ENCODE results near the gene XCR1.

XCR1 gene

GRCh38 chr3:45969116-45969515 lies 58.2 kb downstream of the XCR1 start:
- DNase-seq = no peak
- Histone ChIP-seq H3K4me1 (peaks cover 0 to 25% (median 15%) of the 10 kb centered on the region in 4 donors), H3K9me3 (no peaks in the 10 kb centered on the region), H3K27ac (no peak overlapping the region), H3K27me3 (no peaks in the 10 kb centered on the region), H3K4me3 (no peak overlapping the region), H3K36me3 (peaks cover 71 to 85% (median 82%) of the 10 kb centered on the region in 3 donors)
- intact Hi-C loops (cut with DNase I; ENCODE audit: low total_unique reads) = no loop called here
- no peak for TF ChIP-seq CTCF (IDR thresholded peaks at IDR 0.05)

- Histone ChIP-seq H3K4me1 (peaks cover 0 to 25% (median 15%) of the 10 kb centered on the region in 4 donors), H3K36me3 (peaks cover 75 to 85% (median 82%) of the 10 kb centered on the region in 3 donors), H3K9me3 (no peaks in the 10 kb centered on the region), H3K27me3 (no peaks in the 10 kb centered on the region), H3K4me3 (no peak overlapping the region), H3K27ac (no peak overlapping the region)
- TF ChIP-seq CTCF (IDR thresholded peaks at IDR 0.05) = no peak
- intact Hi-C loops (cut with DNase I; ENCODE audit: low total_unique reads) = no loop called here
- DNase-seq = no peak
These were observed 58.6 kb downstream of the XCR1 start for GRCh38 chr3:45968706-45969105.

GRCh38 chr3:45968149-45968548 lies 59.1 kb downstream of the XCR1 start:
- intact Hi-C loops (cut with DNase I; ENCODE audit: low total_unique reads) = no loop called here
- no peak for DNase-seq
- peaks cover 0 to 21% (median 14%) of the 10 kb centered on the region in 4 donors for H3K4me1 ChIP-seq
- H3K27ac ChIP-seq = no peak overlapping the region
- no peak for TF ChIP-seq CTCF (IDR thresholded peaks at IDR 0.05)
- H3K27me3 ChIP-seq = no peaks in the 10 kb centered on the region
- H3K9me3 ChIP-seq = no peaks in the 10 kb centered on the region
- no peak overlapping the region for H3K4me3 ChIP-seq
- peaks cover 80 to 88% (median 84%) of the 10 kb centered on the region in 3 donors for H3K36me3 ChIP-seq

- H3K9me3 ChIP-seq = no peaks in the 10 kb centered on the region
- H3K27ac ChIP-seq = no peak overlapping the region
- H3K4me3 ChIP-seq = no peak overlapping the region
- peaks cover 84 to 89% (median 88%) of the 10 kb centered on the region in 3 donors for H3K36me3 ChIP-seq
- peaks cover 0 to 21% (median 10%) of the 10 kb centered on the region in 4 donors for H3K4me1 ChIP-seq
- no peaks in the 10 kb centered on the region for H3K27me3 ChIP-seq
- TF ChIP-seq CTCF (IDR thresholded peaks at IDR 0.05) = no peak
- intact Hi-C loops (cut with DNase I; ENCODE audit: low total_unique reads) = no loop called here
- DNase-seq = no peak
These were observed 59.6 kb downstream of the XCR1 start for GRCh38 chr3:45967724-45968123.
